GM12878 (cell line): ENCODE measurements around the gene GPC6. TPM values are rescaled to one million over a fixed set of nuclear protein-coding genes. Genes with fewer than 3 reads are reported as not detected.

Source experiments
- ATAC-seq: fragments of 200-7000 bp; cut with Tn5 transposase; 3 replicates; pipeline ENCODE4 v1.9.1; 2020; ENCODE audit warnings: mild to moderate bottlenecking, moderate library complexity
- BruUV-seq: library from RNA; stranded (reverse); fragments of 400-500 nt; replicated peaks from 2 replicates; lab custom pipeline; 2021; lab: Mats Ljungman, UMichigan
- CTCF ChIA-PET: fragments of 300-600 bp; sonication (Branson Sonifier 250); formaldehyde crosslinking; extraction: SDS; loops from one replicate; lab custom pipeline; 2021; ENCODE audit warnings: inconsistent platforms; lab: Yijun Ruan, JAX
- POLR2A ChIA-PET: fragments of 350-600 bp; formaldehyde crosslinking; extraction: SDS; loops from one replicate; lab custom pipeline; 2021; ENCODE audit warnings: inconsistent platforms; lab: Charles Lee
- RAD21 ChIA-PET: fragments of 300-600 bp; sonication (Branson Sonifier 250); formaldehyde crosslinking; loops from one replicate; lab custom pipeline; 2023; ENCODE audit warnings: antibody characterized with exemption; ENCODE audit not compliant: unreplicated experiment; lab: Charles Lee
- SMC1A ChIA-PET: fragments of 300-600 bp; sonication (Branson Sonifier 250); formaldehyde crosslinking; loops from one replicate; lab custom pipeline; 2023; ENCODE audit not compliant: unreplicated experiment, uncharacterized antibody; lab: Charles Lee
- DNase-seq: peaks from one replicate; pipeline ENCODE4 v3.0.0-alpha.2; 2011; ENCODE audit warnings: low read depth, low spot score
- FAIRE-seq: peaks from 3 replicates; lab custom pipeline; 2011; peaks lifted over from hg19 to GRCh38; lab: Jason Lieb, UNC
- H2AFZ ChIP-seq: 2 replicates; pipeline ENCODE4 v1.6.0; 2011; ENCODE audit warnings: low read depth, low read length, control low read depth; ENCODE audit not compliant: control insufficient read depth
- H3K27ac ChIP-seq: 2 replicates; pipeline ENCODE4 v1.5.1; 2011; ENCODE audit warnings: control low read depth; ENCODE audit not compliant: control insufficient read depth, insufficient read depth
- H3K27me3 ChIP-seq, 2 experiments: replicated peaks in 1 of 2; 2 replicates each; pipeline versions ENCODE4 v1.6.0 to v1.6.1; 2011; ENCODE audit warnings: low read length in 1 of 2; ENCODE audit not compliant: control insufficient read depth in 2 of 2, insufficient read depth in 2 of 2
- H3K36me3 ChIP-seq, 2 experiments: 2 replicates each; pipeline ENCODE4 v1.5.1; 2011; ENCODE audit warnings: low read length in 1 of 2; ENCODE audit not compliant: control insufficient read depth in 2 of 2, insufficient read depth in 2 of 2
- H3K4me1 ChIP-seq: 2 replicates; pipeline ENCODE4 v1.6.1; 2011; ENCODE audit warnings: mild to moderate bottlenecking, low read length, moderate library complexity, mixed read lengths; ENCODE audit not compliant: control insufficient read depth, insufficient read depth
- H3K4me2 ChIP-seq: 2 replicates; pipeline ENCODE4 v1.6.0; 2011; ENCODE audit warnings: control low read depth; ENCODE audit not compliant: control insufficient read depth, insufficient read depth
- H3K4me3 ChIP-seq: fragments of 200-600 bp; sonication (generic); 2 replicates; pipeline ENCODE4 v1.5.1; 2016
- H3K79me2 ChIP-seq: 2 replicates; pipeline ENCODE4 v1.6.0; 2011; ENCODE audit warnings: low read length; ENCODE audit not compliant: control insufficient read depth, insufficient read depth
- H3K9ac ChIP-seq: 2 replicates; pipeline ENCODE4 v1.8.0; 2011; ENCODE audit warnings: low read length, control low read depth, mixed read lengths; ENCODE audit not compliant: control insufficient read depth, insufficient read depth
- H3K9me3 ChIP-seq: replicated peaks from 3 replicates; pipeline ENCODE4 v1.5.1; 2011; ENCODE audit warnings: mild to moderate bottlenecking, low read length; ENCODE audit not compliant: control insufficient read depth, insufficient read depth
- H4K20me1 ChIP-seq: 2 replicates; pipeline ENCODE4 v1.6.0; 2011; ENCODE audit not compliant: control insufficient read depth, insufficient read depth
- ASH2L ChIP-seq: fragments of 300-600, 200-600 bp; sonication (generic); IDR thresholded peaks from 2 replicates; pipeline ENCODE4 v1.6.1; 2017; ENCODE audit warnings: low read depth, mild to moderate bottlenecking, borderline replicate concordance
- CEBPZ ChIP-seq: fragments of 150-350 bp; IDR thresholded peaks from 2 replicates; pipeline ENCODE4 v1.6.1; 2016; ENCODE audit warnings: low read depth, low read length
- E2F8 ChIP-seq: fragments of 450-650 bp; IDR thresholded peaks from 2 replicates; pipeline ENCODE4 v1.6.1; 2018; ENCODE audit warnings: mild to moderate bottlenecking, low read depth, moderate library complexity; ENCODE audit not compliant: partially characterized antibody
- GABPA ChIP-seq: IDR thresholded peaks from 2 replicates; pipeline ENCODE4 v1.6.1; 2014; ENCODE audit warnings: antibody characterized with exemption, low read depth, mild to moderate bottlenecking, inconsistent platforms
- HDGF ChIP-seq: fragments of 450-650 bp; IDR thresholded peaks from 2 replicates; pipeline ENCODE4 v1.6.1; 2016; ENCODE audit warnings: antibody characterized with exemption
- IRF4 ChIP-seq: IDR thresholded peaks from 2 replicates; pipeline ENCODE4 v1.6.1; 2011; ENCODE audit warnings: low read depth, low read length
- MXI1 ChIP-seq: fragments of 150-350 bp; IDR thresholded peaks from 2 replicates; pipeline ENCODE4 v1.6.1; 2011; ENCODE audit warnings: low read depth, mild to moderate bottlenecking, inconsistent platforms, low read length, improper control_type of control experiment
- NR2C1 ChIP-seq: fragments of 450-650 bp; IDR thresholded peaks from 2 replicates; pipeline ENCODE4 v1.6.1; 2017; ENCODE audit warnings: antibody characterized with exemption, mild to moderate bottlenecking, moderate library complexity
- NR2C2 ChIP-seq: IDR thresholded peaks from 2 replicates; pipeline ENCODE4 v1.6.1; 2011; ENCODE audit warnings: borderline replicate concordance, low read depth; ENCODE audit not compliant: control insufficient read depth, insufficient read length
- RB1 ChIP-seq: fragments of 450-650 bp; formaldehyde crosslinking; IDR thresholded peaks from 2 replicates; pipeline ENCODE4 v1.6.1; 2017; ENCODE audit warnings: mild to moderate bottlenecking, borderline replicate concordance
- SKIL ChIP-seq: fragments of 450-650 bp; IDR thresholded peaks from 2 replicates; pipeline ENCODE4 v1.6.1; 2017; ENCODE audit warnings: mild to moderate bottlenecking, low read depth, inconsistent platforms; ENCODE audit not compliant: poor library complexity, severe bottlenecking
- SP1 ChIP-seq: IDR thresholded peaks from one replicate; pipeline ENCODE4 v1.6.1; 2011; ENCODE audit warnings: low read depth, low read length
- SPI1 ChIP-seq: IDR thresholded peaks from 2 replicates; pipeline ENCODE4 v1.6.1; 2011; ENCODE audit warnings: low read depth, mild to moderate bottlenecking, low read length, moderate library complexity, borderline replicate concordance; ENCODE audit not compliant: insufficient read depth
- TAF1 ChIP-seq: IDR thresholded peaks from 2 replicates; pipeline ENCODE4 v1.6.1; 2011; ENCODE audit warnings: mild to moderate bottlenecking, low read depth, low read length, borderline replicate concordance
- TBL1XR1 ChIP-seq: IDR thresholded peaks from 2 replicates; pipeline ENCODE4 v1.6.1; 2012; ENCODE audit warnings: low read depth, low read length, improper control_type of control experiment
- ZBED1 ChIP-seq: IDR thresholded peaks from 2 replicates; pipeline ENCODE4 v1.6.1; 2016; ENCODE audit warnings: borderline replicate concordance
- ZNF274 ChIP-seq: IDR thresholded peaks from one replicate; pipeline ENCODE4 v1.8.0; 2011; ENCODE audit not compliant: insufficient read length, insufficient read depth
- WGBS: methylation state at CpG from one replicate; pipeline ENCODE4 v1.1.6; 2016; ENCODE audit warnings: low lambda C conversion rate; ENCODE audit not compliant: insufficient replicate concordance, insufficient coverage; ENCODE audit errors: missing lambda C conversion rate; 5-methylcytosine and 5-hydroxymethylcytosine counted together
- in situ Hi-C: fragments of 300-500 bp; cut with MboI; formaldehyde crosslinking; loops from 9 replicates; pipeline ENCODE4 v1.14.3; 2018; ENCODE audit warnings: mixed read lengths
- intact Hi-C: fragments of 100-400 bp; cut with micrococcal nuclease; formaldehyde crosslinking; loops from one replicate; pipeline ENCODE4 v1.14.2; 2022; ENCODE audit not compliant: unreplicated experiment
- polyA plus RNA-seq, 11 experiments: library from polyadenylated mRNA; depleted of rRNA in 4 of 11; unstranded in 6 of 11; stranded (reverse) in 5 of 11; fragments of >200 nt; fragmentation: Nextera tagmentation in 4 of 11; fragmentation: Illumina TruSeq in 1 of 11; extraction: Ambion mirVana in 4 of 11; extraction: Trizol in 1 of 11; gene quantifications; 1 replicate in 1 of 11; 2 replicates in 10 of 11; pipeline versions ENCODE4 v1.2.1 to v1.2.3, GENCODE V29; 2011 to 2016; ENCODE audit warnings: inconsistent platforms in 2 of 11, missing spikeins in 2 of 11, low read depth in 1 of 11
- total RNA-seq, 4 experiments: library from RNA; depleted of rRNA in 3 of 4; stranded (reverse); fragments of >200 nt in 3 of 4; fragmentation: Illumina TruSeq in 1 of 4; extraction: Trizol in 1 of 4; gene quantifications; 2 replicates each; pipeline versions ENCODE4 v1.2.1 to v1.2.3, GENCODE V29; 2013 to 2021

The GPC6 gene
- total and polyA plus RNA-seq, 10 of the 15 experiments (the other 5 are each of a cell fraction or from before 2014, with no cell fraction given): 0.03 to 0.04 (median 0.03) TPM; not detected in 7

GRCh38 chr13:94205896-94206295 lies 979.3 kb downstream of the GPC6 start:
- DNase-seq (no peak), FAIRE-seq (no peak), ATAC-seq (no peak)
- Histone ChIP-seq H3K79me2 (no peaks in the 10 kb centered on the region), H3K36me3 (no peaks in the 10 kb centered on the region), H3K4me1 (no peaks in the 10 kb centered on the region), H3K4me2 (no peak overlapping the region), H3K27me3 (no peaks in the 10 kb centered on the region), H3K9me3 (no peaks in the 10 kb centered on the region), H2AFZ (no peak overlapping the region), H3K4me3 (no peak overlapping the region), H3K9ac (no peak overlapping the region), H3K27ac (no peak overlapping the region), H4K20me1 (no peaks in the 10 kb centered on the region)
- intact Hi-C loops (loop anchor here (10.0 kb wide), 1 partner anchor 381 kb away; no protein-coding TSS in a partner anchor), in situ Hi-C loops (no loop called here)
- ChIA-PET POLR2A (no interaction called here), RAD21 (no interaction called here), CTCF (no interaction called here), SMC1A (no interaction called here)
- TF ChIP-seq SP1: no peak
- no peak for TF ChIP-seq RB1
- no peak for TF ChIP-seq TBL1XR1
- TF ChIP-seq SPI1: no peak
- TF ChIP-seq MXI1: no peak
- no peak for TF ChIP-seq SKIL
- no peak for TF ChIP-seq NR2C1
- TF ChIP-seq IRF4: no peak
- no peak for TF ChIP-seq E2F8
- no peak for TF ChIP-seq ZBED1
- TF ChIP-seq NR2C2: no peak
- no peak for TF ChIP-seq ZNF274
- TF ChIP-seq ASH2L: no peak
- no peak for TF ChIP-seq HDGF
- no peak for TF ChIP-seq GABPA
- TF ChIP-seq CEBPZ: no peak
- TF ChIP-seq TAF1: no peak
- no TSS peak for BruUV-seq
- 4% methylated on average over 3 of the region's 3 CpGs for WGBS
